GM12891 (cell line): Measurements from ENCODE around the gene LPCAT1.

ENCODE experiments used
- PAX5 ChIP-seq: IDR thresholded peaks from 2 replicates; pipeline ENCODE4 v1.6.1; 2011; ENCODE audit warnings: low read length, moderate library complexity, mild to moderate bottlenecking; ENCODE audit not compliant: insufficient read depth, severe bottlenecking
- POLR2A ChIP-seq: IDR thresholded peaks from 2 replicates; pipeline ENCODE4 v1.6.1; 2011; ENCODE audit warnings: low read depth, low read length, control low read depth
- POLR2AphosphoS5 ChIP-seq: IDR thresholded peaks from 2 replicates; pipeline ENCODE4 v1.6.1; 2011; ENCODE audit warnings: low read depth, low read length, control low read depth
- POU2F2 ChIP-seq: IDR thresholded peaks from 2 replicates; pipeline ENCODE4 v1.6.1; 2011; ENCODE audit warnings: low read depth, mild to moderate bottlenecking, control low read depth, low read length, moderate library complexity
- SPI1 ChIP-seq: IDR thresholded peaks from 2 replicates; pipeline ENCODE4 v1.6.1; 2011; ENCODE audit warnings: low read depth, low read length, control low read depth
- TAF1 ChIP-seq: IDR thresholded peaks from 2 replicates; pipeline ENCODE4 v1.6.1; 2011; ENCODE audit warnings: low read depth, low read length, control low read depth

GRCh38 chr5:1480806-1481205, 43.0 kb downstream of the LPCAT1 start:
- peak; percentile 10; the same call in 1 of the 2 replicates for TF ChIP-seq POLR2A
- TF ChIP-seq PAX5 = no peak
- no peak for TF ChIP-seq TAF1
- TF ChIP-seq SPI1 = no peak
- peak; percentile 36; the same call in 1 of the 2 replicates for TF ChIP-seq POLR2AphosphoS5
- TF ChIP-seq POU2F2 = no peak
